D721Med (cell line): ENCODE results near the gene DPYSL4.

Source experiments
- DNase-seq: peaks from one replicate; pipeline ENCODE4 v3.0.0; 2011; ENCODE audit warnings: low spot score; ENCODE audit not compliant: insufficient read length
- FAIRE-seq: peaks from 2 replicates; lab custom pipeline; 2011; peaks lifted over from hg19 to GRCh38; lab: Jason Lieb, UNC
- CTCF ChIP-seq: IDR thresholded peaks from 2 replicates; pipeline ENCODE4 v1.5.1; 2012; ENCODE audit warnings: mild to moderate bottlenecking, control low read depth; ENCODE audit not compliant: insufficient read depth; ENCODE audit errors: missing control alignments

The DPYSL4 gene

DNA sequence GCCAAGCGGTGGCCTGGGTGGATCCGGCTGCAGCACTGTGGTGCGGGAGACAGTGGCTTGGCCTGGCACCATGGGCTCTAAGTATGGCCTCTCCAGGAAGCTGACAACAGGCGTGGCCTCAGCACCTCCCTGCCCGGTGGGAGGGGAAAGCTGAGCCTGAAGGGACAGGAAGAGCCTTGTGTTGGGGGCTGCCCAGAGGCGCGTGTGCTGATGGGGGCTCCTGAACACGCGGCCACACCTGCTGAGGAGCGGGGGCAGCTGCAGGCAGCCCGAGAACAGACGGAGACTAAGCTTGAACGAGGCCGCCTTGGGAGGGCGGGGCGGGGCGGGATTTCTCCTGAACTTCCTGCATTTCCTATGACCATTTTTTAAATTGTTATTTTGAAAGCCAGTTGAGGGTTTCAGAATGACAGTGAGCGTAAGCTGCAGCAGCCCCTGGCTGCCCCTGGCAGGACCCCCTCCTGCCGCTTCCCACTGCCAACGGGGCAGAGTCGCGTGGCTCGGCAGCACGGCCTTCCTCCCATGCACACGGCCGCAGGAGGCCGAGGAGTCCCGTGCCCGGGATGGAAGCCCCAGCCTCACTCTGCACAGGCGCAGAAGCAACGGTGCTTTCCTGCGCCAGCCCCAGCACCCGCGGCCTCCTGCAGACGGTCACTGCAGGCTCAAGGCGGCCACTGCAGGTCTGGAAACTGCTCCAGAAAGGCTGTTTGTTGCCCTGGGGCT is 43.2 kb downstream of the DPYSL4 start:
- DNase-seq (no peak), FAIRE-seq (no peak)
- no peak for TF ChIP-seq CTCF

- TF ChIP-seq CTCF = no peak
- DNase-seq (no peak), FAIRE-seq (no peak)
Measured at GRCh38 chr10:132230557-132231210, 43.9 kb downstream of the DPYSL4 start.

- TF ChIP-seq CTCF = no peak
- FAIRE-seq (no peak), DNase-seq (no peak)
Measured at GRCh38 chr10:132231656-132232022, 44.9 kb downstream of the DPYSL4 start.

DNA sequence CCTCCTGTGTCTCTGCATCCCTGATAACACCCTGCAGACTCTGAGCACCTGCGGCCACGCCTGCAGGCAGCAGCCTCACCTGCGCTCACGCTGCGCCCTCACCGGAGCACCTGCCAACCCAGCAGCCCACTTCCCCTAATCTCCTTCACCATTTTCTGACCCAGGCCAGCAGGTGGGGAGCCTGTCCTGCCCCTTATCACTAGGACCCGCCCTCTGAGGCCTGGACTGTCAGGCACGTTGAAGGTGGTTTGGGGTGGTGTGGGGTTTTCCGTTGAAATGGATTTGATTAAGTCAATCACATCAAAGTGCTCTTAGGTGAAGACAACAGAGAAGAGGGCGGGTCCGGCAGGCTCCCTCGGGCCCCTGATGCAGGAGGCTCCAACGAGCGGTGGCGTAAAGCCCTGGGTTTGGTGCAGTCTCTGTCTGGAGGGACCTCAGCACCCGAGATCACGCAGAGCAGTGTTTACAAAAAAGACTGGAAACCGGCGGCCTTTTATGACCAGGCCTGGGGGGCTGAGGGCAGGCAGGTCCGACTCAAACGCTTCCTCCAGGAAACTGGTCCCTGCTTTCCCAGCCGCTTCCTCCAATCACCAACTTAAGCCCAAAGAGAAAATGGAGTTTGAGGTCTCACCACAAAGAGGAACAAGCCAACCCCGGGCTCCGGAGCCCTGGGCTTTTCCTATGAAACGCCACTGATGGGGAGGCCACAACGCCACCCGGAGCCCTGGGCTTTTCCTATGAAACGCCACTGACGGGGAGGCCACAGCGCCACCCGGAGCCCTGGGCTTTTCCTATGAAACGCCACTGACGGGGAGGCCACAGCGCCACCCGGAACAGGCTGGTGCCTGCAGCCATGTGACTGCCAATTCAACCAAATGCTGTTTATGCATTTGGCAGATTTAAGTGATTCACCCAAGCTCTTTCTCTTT is 45.5 kb downstream of the DPYSL4 start:
- no peak for TF ChIP-seq CTCF
- FAIRE-seq (no peak), DNase-seq (no peak)

DNA sequence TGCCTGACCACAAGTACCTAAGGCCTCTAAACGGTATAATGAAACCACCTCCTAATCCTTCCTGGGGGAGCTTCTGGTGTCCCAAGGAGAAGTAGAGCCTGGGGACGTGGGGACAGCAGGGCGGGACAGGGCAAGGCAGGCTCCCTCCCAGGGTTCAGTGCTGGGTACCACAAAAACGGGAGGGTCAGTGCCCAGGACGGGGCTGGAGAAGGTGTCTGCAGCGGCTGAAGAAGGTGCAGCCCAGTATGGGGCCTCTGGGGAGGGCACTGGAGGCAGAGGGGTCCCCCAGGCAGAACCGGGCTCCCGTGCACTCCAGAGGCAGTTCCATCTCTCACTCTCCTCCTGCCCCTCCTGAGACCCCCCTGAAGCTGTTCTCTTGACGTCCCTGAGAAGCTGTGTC is 46.2 kb downstream of the DPYSL4 start:
- DNase-seq (no peak), FAIRE-seq (no peak)
- no peak for TF ChIP-seq CTCF

DNA sequence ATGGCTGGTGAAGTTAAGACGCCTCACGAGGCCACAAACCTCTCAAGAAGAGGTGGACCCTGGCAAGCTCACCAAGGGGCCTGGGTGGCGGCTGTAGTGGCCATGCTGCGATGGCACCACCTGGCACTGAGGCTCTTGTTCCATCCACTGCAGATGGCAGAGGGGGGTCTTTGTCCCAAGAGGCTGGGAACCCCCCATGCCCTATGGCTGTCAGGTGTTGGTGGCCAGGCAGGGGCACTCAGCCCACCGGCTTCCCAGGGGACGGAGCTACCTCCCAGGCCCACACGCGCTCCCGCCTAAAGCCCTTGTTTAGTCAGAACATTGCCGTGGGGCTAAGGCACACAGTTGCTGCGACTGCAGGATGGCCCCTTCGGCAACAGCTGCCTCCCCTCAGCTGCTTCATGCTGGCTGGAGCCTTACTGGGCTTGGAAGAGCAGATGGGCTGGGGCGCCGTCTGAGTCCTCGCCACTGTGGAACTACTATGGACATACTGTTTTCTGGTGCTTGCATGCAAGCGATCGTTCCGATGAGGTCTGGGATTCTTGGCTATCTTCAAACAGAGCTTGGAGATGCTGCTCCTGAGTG is 46.8 kb downstream of the DPYSL4 start:
- DNase-seq (no peak), FAIRE-seq (no peak)

More for the DNA sequence above, 46.8 kb downstream of the DPYSL4 start:
- TF ChIP-seq CTCF = no peak
